PFSK-1 (cell line): Measurements from ENCODE around the gene HES3.

Experiments
- FOXP2 ChIP-seq: optimal IDR thresholded peaks from 2 replicates; pipeline ENCODE3; 2011; ENCODE audit warnings: borderline replicate concordance, control low read depth, inconsistent platforms; ENCODE audit not compliant: insufficient read depth; ENCODE audit errors: extremely low read length, extremely low read depth
- POLR2AphosphoS5 ChIP-seq: IDR thresholded peaks from 2 replicates; pipeline ENCODE4 v1.6.1; 2012; ENCODE audit warnings: low read depth, mild to moderate bottlenecking, control low read depth, low read length, moderate library complexity
- REST ChIP-seq, 2 experiments: IDR thresholded peaks; 2 replicates each; pipeline versions ENCODE4 v1.6.1 to v1.8.0; 2011 to 2012; ENCODE audit warnings: low read depth in 2 of 2, low read length in 2 of 2, control low read depth in 1 of 2, inconsistent platforms in 1 of 2, mild to moderate bottlenecking in 1 of 2, moderate library complexity in 1 of 2; ENCODE audit not compliant: insufficient read depth in 1 of 2
- SIN3A ChIP-seq: IDR thresholded peaks from 2 replicates; pipeline ENCODE4 v1.6.1; 2012; ENCODE audit warnings: mild to moderate bottlenecking, low read length, moderate library complexity, borderline replicate concordance; ENCODE audit not compliant: insufficient read depth
- TAF1 ChIP-seq: IDR thresholded peaks from 2 replicates; pipeline ENCODE4 v1.6.1; 2012; ENCODE audit warnings: low read length, control low read depth, borderline replicate concordance; ENCODE audit not compliant: insufficient read depth

HES3 gene

GRCh38 chr1:6279613-6280383 is 35.8 kb downstream of the HES3 start:
- no peak for TF ChIP-seq REST (IDR thresholded peaks at IDR 0.05; ENCODE audit: insufficient read depth in 1 of 2, low read depth in 2 of 2, low read length in 2 of 2)
- TF ChIP-seq SIN3A: no peak
- TF ChIP-seq FOXP2: no peak
- TF ChIP-seq POLR2AphosphoS5: no peak
- no peak for TF ChIP-seq TAF1

GRCh38 chr1:6280761-6281451 is 36.9 kb downstream of the HES3 start:
- TF ChIP-seq TAF1 (no peak), POLR2AphosphoS5 (no peak), SIN3A (no peak), FOXP2 (no peak), REST (IDR thresholded peaks at IDR 0.05; ENCODE audit: insufficient read depth in 1 of 2, low read depth in 2 of 2, low read length in 2 of 2) (no peak)

- TF ChIP-seq SIN3A (no peak), POLR2AphosphoS5 (no peak), REST (IDR thresholded peaks at IDR 0.05; ENCODE audit: insufficient read depth in 1 of 2, low read depth in 2 of 2, low read length in 2 of 2) (no peak)
Measured at GRCh38 chr1:6281511-6282402, 37.8 kb downstream of the HES3 start.

GRCh38 chr1:6282577-6283270 is 38.7 kb downstream of the HES3 start:
- no peak for TF ChIP-seq SIN3A
- no peak for TF ChIP-seq FOXP2
- TF ChIP-seq TAF1: no peak

GRCh38 chr1:6285336-6285735 is 41.4 kb downstream of the HES3 start:
- TF ChIP-seq TAF1: no peak
- no peak for TF ChIP-seq POLR2AphosphoS5
- TF ChIP-seq REST (IDR thresholded peaks at IDR 0.05; ENCODE audit: insufficient read depth in 1 of 2, low read depth in 2 of 2, low read length in 2 of 2): no peak
- TF ChIP-seq SIN3A: no peak
- TF ChIP-seq FOXP2: no peak
